Kidney (tissue), 14 donors: Measurements from ENCODE around the gene UBL7. TPM values are rescaled to one million over a fixed set of nuclear protein-coding genes. Genes with fewer than 3 reads are reported as not detected.

Experiments
- DNase-seq, 5 donors: peaks; one replicate each; pipeline ENCODE4 v3.0.0-alpha.2; 2013 to 2020
- FAIRE-seq: peaks from 2 replicates; lab custom pipeline; 2012; peaks lifted over from hg19 to GRCh38; lab: Jason Lieb, UNC
- H3K27ac ChIP-seq, 2 donors: one replicate each; pipeline ENCODE4 v1.7.0; 2013; ENCODE audit warnings: low read depth in 2 of 2, low read length in 2 of 2, inconsistent platforms in 1 of 2
- H3K27me3 ChIP-seq: one replicate; pipeline ENCODE4 v1.7.1; 2013; ENCODE audit warnings: low read length, inconsistent platforms; ENCODE audit not compliant: control insufficient read depth, insufficient read depth
- H3K36me3 ChIP-seq, 3 donors: one replicate each; pipeline versions ENCODE4 v1.7.0 to v1.7.1; 2013; ENCODE audit warnings: low read length in 3 of 3, control low read depth in 1 of 3, inconsistent platforms in 1 of 3; ENCODE audit not compliant: insufficient read depth in 3 of 3, control insufficient read depth in 2 of 3
- H3K4me1 ChIP-seq, 3 donors: one replicate each; pipeline versions ENCODE4 v1.7.0 to v1.7.1; 2013; ENCODE audit warnings: low read length in 3 of 3, inconsistent platforms in 1 of 3, low read depth in 1 of 3; ENCODE audit not compliant: control insufficient read depth in 2 of 3, insufficient read depth in 2 of 3
- H3K4me3 ChIP-seq, 3 donors: one replicate each; pipeline versions ENCODE4 v1.7.0 to v1.8.1; 2013; ENCODE audit warnings: low read length in 3 of 3, control low read depth in 1 of 3, inconsistent platforms in 1 of 3
- H3K9ac ChIP-seq, 3 donors: one replicate each; pipeline versions ENCODE4 v1.7.0 to v1.7.1; 2013; ENCODE audit warnings: low read length in 3 of 3, control low read depth in 1 of 3, inconsistent platforms in 1 of 3
- H3K9me3 ChIP-seq, 3 donors: one replicate each; pipeline versions ENCODE4 v1.7.0 to v1.7.1; 2013; ENCODE audit warnings: low read length in 3 of 3, control low read depth in 1 of 3, inconsistent platforms in 1 of 3; ENCODE audit not compliant: control insufficient read depth in 2 of 3, insufficient read depth in 1 of 3
- intact Hi-C: fragments of 100-400 bp; cut with DNase I; formaldehyde crosslinking; loops from one replicate; pipeline ENCODE4 v1.11.1; 2022
- polyA plus RNA-seq: library from polyadenylated mRNA; stranded (reverse); fragments of 350-450 nt; fragmentation: Illumina TruSeq; extraction: RNeasy Lipid Tissue Mini Kit (QIAGEN cat#74804); gene quantifications from one replicate; pipeline ENCODE4 v1.2.3, GENCODE V29; 2014; ENCODE audit warnings: low read depth, low replicate concordance; ENCODE audit not compliant: insufficient read depth
- total RNA-seq: library from RNA; stranded (reverse); fragmentation: NEBNext Ultra II Directional; extraction: Animal tissue kit (Norgen Biotek cat#: 25700); gene quantifications from one replicate; pipeline ENCODE4 v1.2.1, GENCODE V29; 2021
- TF ChIP-seq, protein P1 (sequence below): IDR thresholded peaks from 3 replicates; pipeline ENCODE4 v1.5.1; 2012; ENCODE audit warnings: mild to moderate bottlenecking, moderate library complexity, borderline replicate concordance; ENCODE audit not compliant: insufficient read depth; ENCODE audit errors: extremely low read depth
- donor health status: control.
- donor health status: control.
- donor health status: control.
- donor health status: control.
- donor health status: control.
- donor health status: DM: yes; HTN: yes; CAD: no.
- donor health status: Normal renal cell carcinoma (clear cell type).

UBL7 gene
- total and polyA plus RNA-seq, 2 donors from 2014 or later, result 32.9 to 75.8 TPM

DNA sequence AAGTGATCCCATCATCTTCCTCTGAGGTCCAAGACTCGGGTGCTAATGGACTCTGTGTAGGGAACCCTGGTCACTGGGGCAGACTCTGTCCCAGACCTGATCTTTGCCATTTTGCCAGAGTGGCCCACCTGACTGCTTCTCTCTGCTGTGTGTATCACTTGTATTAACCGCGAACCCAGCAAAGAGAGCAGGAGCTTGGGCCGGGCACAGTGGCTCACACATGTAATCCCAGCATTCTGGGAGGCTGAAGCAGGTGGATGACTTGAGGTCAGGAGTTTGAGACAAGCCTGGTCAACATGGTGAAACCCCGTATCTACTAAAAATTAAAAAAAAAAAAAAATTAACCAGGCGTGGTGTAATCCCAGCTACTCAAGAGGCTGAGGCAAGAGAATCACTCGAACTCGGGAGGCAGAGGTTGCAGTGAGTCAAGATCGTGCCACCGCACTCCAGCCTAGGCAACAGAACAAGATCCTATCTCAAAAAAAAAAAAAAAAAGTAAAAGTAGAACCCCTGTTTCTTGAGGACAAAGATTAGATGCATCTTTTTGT, 60.6 kb downstream of the UBL7 start:
- Histone ChIP-seq H3K4me1 (peaks cover 0 to 3% (median 2%) of the 10 kb centered on the region in 3 donors), H3K4me3 (no peak overlapping the region), H3K36me3 (no peaks in the 10 kb centered on the region), H3K9me3 (no peaks in the 10 kb centered on the region), H3K9ac (no peak overlapping the region), H3K27ac (no peak overlapping the region), H3K27me3 (no peaks in the 10 kb centered on the region)
- no peak for DNase-seq
- FAIRE-seq, result no peak
- TF ChIP-seq, protein P1, sequence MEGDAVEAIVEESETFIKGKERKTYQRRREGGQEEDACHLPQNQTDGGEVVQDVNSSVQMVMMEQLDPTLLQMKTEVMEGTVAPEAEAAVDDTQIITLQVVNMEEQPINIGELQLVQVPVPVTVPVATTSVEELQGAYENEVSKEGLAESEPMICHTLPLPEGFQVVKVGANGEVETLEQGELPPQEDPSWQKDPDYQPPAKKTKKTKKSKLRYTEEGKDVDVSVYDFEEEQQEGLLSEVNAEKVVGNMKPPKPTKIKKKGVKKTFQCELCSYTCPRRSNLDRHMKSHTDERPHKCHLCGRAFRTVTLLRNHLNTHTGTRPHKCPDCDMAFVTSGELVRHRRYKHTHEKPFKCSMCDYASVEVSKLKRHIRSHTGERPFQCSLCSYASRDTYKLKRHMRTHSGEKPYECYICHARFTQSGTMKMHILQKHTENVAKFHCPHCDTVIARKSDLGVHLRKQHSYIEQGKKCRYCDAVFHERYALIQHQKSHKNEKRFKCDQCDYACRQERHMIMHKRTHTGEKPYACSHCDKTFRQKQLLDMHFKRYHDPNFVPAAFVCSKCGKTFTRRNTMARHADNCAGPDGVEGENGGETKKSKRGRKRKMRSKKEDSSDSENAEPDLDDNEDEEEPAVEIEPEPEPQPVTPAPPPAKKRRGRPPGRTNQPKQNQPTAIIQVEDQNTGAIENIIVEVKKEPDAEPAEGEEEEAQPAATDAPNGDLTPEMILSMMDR, result no peak
- intact Hi-C loops, result no loop called here

- DNase-seq, result no peak
- no peaks in the 10 kb centered on the region for H3K36me3 ChIP-seq
- no peak for FAIRE-seq
- H3K27me3 ChIP-seq, result no peaks in the 10 kb centered on the region
- H3K4me1 ChIP-seq, result peaks cover 0 to 3% (median 2%) of the 10 kb centered on the region in 3 donors
- no peaks in the 10 kb centered on the region for H3K9me3 ChIP-seq
- H3K9ac ChIP-seq, result no peak overlapping the region
- TF ChIP-seq, protein P1, result no peak
- intact Hi-C loops, result no loop called here
- no peak overlapping the region for H3K4me3 ChIP-seq
- H3K27ac ChIP-seq, result no peak overlapping the region
Measured at GRCh38 chr15:74399511-74400312, 61.2 kb downstream of the UBL7 start.

DNA sequence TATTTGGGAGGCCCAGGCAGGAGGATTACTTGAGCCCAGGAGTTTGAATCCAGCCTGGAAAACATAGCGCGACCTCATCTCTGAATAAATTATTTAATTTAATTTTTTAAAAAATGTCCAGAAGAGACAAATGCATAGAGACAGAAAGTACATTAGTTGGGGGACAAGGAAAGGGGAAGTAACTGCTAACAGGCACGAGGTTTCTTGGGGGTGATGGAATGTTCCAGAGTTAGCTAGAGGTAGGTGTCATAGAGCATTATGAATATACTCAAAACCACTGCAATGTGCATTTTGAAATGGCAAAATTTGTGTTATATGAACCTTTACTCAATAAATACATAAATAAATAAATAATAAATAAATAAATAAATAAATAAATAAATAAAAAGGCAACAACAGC, 61.9 kb downstream of the UBL7 start:
- intact Hi-C loops, result no loop called here
- TF ChIP-seq, protein P1, result no peak
- Histone ChIP-seq H3K4me3 (no peak overlapping the region), H3K9ac (no peak overlapping the region), H3K36me3 (no peaks in the 10 kb centered on the region), H3K27ac (no peak overlapping the region), H3K4me1 (peaks cover 0 to 2% (median 0%) of the 10 kb centered on the region in 3 donors), H3K9me3 (no peaks in the 10 kb centered on the region), H3K27me3 (no peaks in the 10 kb centered on the region)
- DNase-seq, result no peak
- no peak for FAIRE-seq
